Mesodermal cell (in vitro differentiated cells): ENCODE results near the gene DCHS1.

Source experiments
- H3K27ac ChIP-seq: 2 replicates; pipeline ENCODE4 v1.7.0; 2013; ENCODE audit warnings: mild to moderate bottlenecking, low read depth, low read length, moderate library complexity; ENCODE audit not compliant: severe bottlenecking
- H3K36me3 ChIP-seq: 2 replicates; pipeline ENCODE4 v1.7.1; 2013; ENCODE audit warnings: mild to moderate bottlenecking, low read length, moderate library complexity; ENCODE audit not compliant: control insufficient read depth, insufficient read depth
- H3K4me1 ChIP-seq: one replicate; pipeline ENCODE4 v1.7.1; 2013; ENCODE audit warnings: mild to moderate bottlenecking, low read length; ENCODE audit not compliant: insufficient read depth, control insufficient read depth, poor library complexity, severe bottlenecking
- H3K4me3 ChIP-seq: 2 replicates; pipeline ENCODE4 v1.7.0; 2013; ENCODE audit warnings: low read length, control low read depth, mild to moderate bottlenecking; ENCODE audit not compliant: insufficient read depth, poor library complexity, severe bottlenecking; ENCODE audit errors: extremely low read depth
- H3K9me3 ChIP-seq: 2 replicates; pipeline ENCODE4 v1.7.1; 2013; ENCODE audit warnings: mild to moderate bottlenecking, low read length, moderate library complexity; ENCODE audit not compliant: control insufficient read depth
- WGBS, 2 experiments: methylation state at CpG; one replicate each; pipeline ENCODE4 v1.1.5; 2013; ENCODE audit warnings: missing lambda C conversion rate in 2 of 2; ENCODE audit not compliant: insufficient coverage in 2 of 2; 5-methylcytosine and 5-hydroxymethylcytosine counted together

Gene DCHS1

DNA sequence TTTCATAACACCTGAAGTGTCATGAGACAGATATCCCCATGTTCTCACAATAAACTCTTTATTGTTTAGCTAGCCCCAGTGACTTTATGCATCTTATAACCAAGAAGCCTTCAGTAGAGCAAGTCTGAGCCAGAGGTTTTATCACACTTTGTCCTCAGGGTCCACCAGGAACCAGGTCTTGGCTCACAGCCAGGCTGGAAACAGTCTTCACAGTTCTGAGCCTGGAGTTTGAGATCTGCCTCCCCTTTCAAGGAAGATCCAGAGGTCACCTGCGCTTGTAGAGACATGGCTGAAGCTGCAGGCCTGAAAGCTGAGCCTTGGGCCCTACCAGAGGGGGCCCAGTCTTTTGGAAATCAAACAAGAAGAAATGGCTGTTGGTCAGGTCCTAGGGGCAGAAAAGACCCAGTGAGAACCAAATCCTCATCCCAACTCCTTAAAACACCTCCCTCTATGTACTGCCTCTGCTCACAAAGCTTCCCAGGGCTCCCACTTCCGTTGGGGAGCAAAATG, 55.7 kb downstream of the DCHS1 start:
- H3K36me3 ChIP-seq, result peaks cover 65% of the 10 kb centered on the region
- no peaks in the 10 kb centered on the region for H3K9me3 ChIP-seq
- H3K27ac ChIP-seq, result no peak overlapping the region
- H3K4me3 ChIP-seq, result no peak overlapping the region
- 100% methylated on average over 1 to 2 of the region's 2 CpGs for WGBS, 2 experiments
- peaks cover 6% of the 10 kb centered on the region for H3K4me1 ChIP-seq

GRCh38 chr11:6599449-6599848, 56.2 kb downstream of the DCHS1 start:
- WGBS, 2 experiments, result 92 to 100% methylated on average over 1 of the region's 1 CpG
- no peak overlapping the region for H3K4me3 ChIP-seq
- H3K9me3 ChIP-seq, result no peaks in the 10 kb centered on the region
- no peak overlapping the region for H3K27ac ChIP-seq
- H3K36me3 ChIP-seq, result peaks cover 67% of the 10 kb centered on the region
- H3K4me1 ChIP-seq, result peaks cover 6% of the 10 kb centered on the region

- Histone ChIP-seq H3K4me3 (no peak overlapping the region), H3K4me1 (peaks cover 6% of the 10 kb centered on the region), H3K36me3 (peaks cover 76% of the 10 kb centered on the region), H3K9me3 (no peaks in the 10 kb centered on the region), H3K27ac (no peak overlapping the region)
- WGBS, 2 experiments, result 90 to 100% methylated on average over 2 to 3 of the region's 3 CpGs
Measured at GRCh38 chr11:6598555-6598954, 57.1 kb downstream of the DCHS1 start.

DNA sequence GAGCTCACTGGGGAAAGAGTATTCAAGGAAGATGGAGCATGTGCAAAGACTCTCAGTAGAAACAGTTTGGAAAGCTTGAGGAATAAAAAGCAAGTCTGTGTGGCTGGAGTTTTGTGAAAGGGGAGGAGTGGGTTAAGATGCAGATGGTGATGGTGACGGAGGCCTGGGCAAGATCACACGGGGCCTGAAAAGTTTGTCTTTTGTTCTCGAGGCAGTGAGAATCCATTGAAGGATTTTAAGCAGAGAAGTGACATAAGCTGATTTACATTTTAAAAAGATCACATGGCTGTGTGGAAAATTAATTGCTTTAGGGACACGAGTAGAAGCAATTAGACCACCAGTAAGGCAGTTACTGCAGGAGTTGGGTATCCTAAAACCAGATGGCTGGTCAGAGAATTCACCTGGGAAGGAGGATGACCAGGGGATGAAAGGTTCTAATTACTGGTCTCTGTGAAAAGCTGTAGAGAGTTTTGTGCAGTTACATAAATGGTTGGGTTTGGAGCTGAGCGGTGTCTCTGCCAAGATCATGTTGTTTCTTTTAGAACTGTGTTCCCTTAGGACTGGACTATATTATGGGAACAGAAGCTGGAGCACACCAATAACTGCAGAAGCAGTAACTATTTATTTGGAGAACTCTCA, 59.3 kb downstream of the DCHS1 start:
- WGBS, 2 experiments, result 91 to 92% methylated on average over 4 to 5 of the region's 5 CpGs
- no peaks in the 10 kb centered on the region for H3K9me3 ChIP-seq
- no peak overlapping the region for H3K27ac ChIP-seq
- peaks cover 84% of the 10 kb centered on the region for H3K36me3 ChIP-seq
- no peak overlapping the region for H3K4me3 ChIP-seq
- no peaks in the 10 kb centered on the region for H3K4me1 ChIP-seq

GRCh38 chr11:6594142-6594768, 61.4 kb downstream of the DCHS1 start:
- Histone ChIP-seq H3K27ac (no peak overlapping the region), H3K36me3 (peaks cover 63% of the 10 kb centered on the region), H3K4me3 (no peak overlapping the region), H3K9me3 (no peaks in the 10 kb centered on the region), H3K4me1 (no peaks in the 10 kb centered on the region)
- WGBS, 2 experiments, result 93 to 94% methylated on average over 3 of the region's 3 CpGs

DNA sequence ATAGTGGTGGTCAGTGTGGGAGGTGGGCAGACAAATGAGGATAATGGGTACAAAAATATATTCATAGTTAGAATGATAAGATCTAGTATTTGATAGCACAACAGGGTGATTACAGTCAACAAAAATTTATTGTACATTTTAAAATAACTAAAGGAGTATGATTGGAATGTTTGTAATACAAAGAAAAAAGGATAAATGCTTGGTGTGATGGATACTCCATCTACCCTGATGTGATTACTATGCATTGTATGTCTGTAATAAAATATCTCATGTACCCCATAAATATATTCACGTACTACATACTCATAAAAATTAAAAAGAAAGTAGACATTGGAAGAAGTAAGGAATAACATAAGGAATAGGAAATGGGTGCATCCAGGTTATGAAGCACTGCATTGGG, 67.6 kb downstream of the DCHS1 start:
- peaks cover 15% of the 10 kb centered on the region for H3K9me3 ChIP-seq
- H3K4me1 ChIP-seq, result no peaks in the 10 kb centered on the region
- no peak overlapping the region for H3K27ac ChIP-seq
- peaks cover 23% of the 10 kb centered on the region for H3K36me3 ChIP-seq
- no CpG with 5 or more reads among the region's 1 CpG for WGBS, 2 experiments
- no peak overlapping the region for H3K4me3 ChIP-seq

DNA sequence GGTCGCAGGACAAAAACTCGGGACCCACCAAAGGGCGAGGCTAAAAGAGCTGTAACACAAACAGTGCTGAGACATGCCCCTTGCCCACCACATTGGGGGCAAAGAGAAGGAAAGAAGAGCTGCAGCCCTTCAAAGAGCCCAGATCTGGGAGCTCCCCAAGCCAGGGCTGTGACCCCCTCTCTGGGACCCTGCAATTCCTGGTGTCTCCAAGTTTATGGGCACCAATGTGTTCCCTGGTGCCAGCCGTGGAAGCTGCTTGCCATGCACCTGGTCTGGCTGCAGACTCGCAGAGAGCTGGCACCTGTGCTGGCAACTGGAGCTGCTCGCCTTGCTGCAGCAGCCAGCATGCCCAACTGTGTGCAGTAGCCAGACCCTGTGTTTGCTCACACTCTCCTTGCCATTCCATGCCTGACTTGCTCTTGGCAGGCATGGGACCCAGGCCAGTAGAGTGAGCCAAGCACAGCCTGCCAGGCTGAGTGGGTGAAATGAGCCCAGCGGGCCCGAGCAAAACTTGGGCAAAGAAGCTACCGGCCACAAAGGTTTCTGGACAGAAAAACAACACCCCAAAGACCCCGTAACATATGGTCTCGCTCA, 68.2 kb downstream of the DCHS1 start:
- no peak overlapping the region for H3K4me3 ChIP-seq
- whole genome bisulfite sequencing, 2 experiments, result 98% methylated on average over 6 to 9 of the region's 11 CpGs
- H3K27ac ChIP-seq, result no peak overlapping the region
- no peaks in the 10 kb centered on the region for H3K4me1 ChIP-seq
- H3K36me3 ChIP-seq, result peaks cover 17% of the 10 kb centered on the region
- H3K9me3 ChIP-seq, result peaks cover 15% of the 10 kb centered on the region

DNA sequence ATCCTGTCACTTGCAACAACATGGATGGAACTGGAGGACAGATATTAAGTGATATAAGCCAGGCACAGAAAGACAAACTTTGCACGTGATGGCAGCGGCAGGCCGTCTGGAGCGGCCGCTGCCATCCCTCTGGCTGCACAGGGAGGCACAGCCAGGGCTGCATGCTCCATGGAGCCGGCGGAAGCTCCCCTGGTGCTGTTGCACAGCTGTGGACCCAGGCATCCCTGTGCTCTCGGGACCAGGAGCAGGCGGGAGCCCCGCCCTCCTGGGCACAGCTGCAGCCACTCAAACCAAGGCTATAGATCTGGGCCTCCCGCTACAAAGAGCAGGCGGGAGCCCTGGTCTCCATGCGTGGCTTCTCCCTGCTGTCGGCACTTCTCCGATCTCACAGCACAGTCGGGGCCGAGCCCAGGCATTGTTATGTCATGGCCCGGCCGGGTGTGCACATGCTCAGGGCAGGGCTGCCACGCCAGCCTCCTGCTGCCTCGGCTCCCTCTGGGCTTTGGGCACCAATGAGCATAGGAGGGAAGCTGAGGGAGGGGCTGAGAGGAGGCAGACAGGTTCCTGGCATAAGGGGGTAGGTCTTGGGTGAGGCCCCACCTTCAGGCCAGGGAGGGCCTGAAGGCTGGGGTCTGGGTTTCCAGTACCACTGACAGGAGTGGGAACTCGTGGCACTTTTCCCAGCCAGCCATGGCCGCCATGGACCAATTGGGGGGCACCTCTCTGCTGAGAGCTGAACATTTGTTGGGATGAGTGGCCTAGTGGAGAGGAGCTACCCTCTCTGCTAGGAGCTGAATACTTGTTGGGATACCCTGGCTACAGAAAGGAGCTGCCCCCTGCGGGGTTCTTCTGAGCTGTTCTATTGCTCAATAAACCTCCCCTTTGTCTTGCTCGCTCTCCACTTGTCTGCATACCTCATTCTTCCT, 68.9 kb downstream of the DCHS1 start:
- Histone ChIP-seq H3K27ac (no peak overlapping the region), H3K4me3 (no peak overlapping the region)
- 95 to 97% methylated on average over 19 to 24 of the region's 25 CpGs for WGBS, 2 experiments

GRCh38 chr11:6584528-6584927, 71.1 kb downstream of the DCHS1 start:
- H3K36me3 ChIP-seq, result peaks cover 22% of the 10 kb centered on the region
- H3K27ac ChIP-seq, result no peak overlapping the region
- no peaks in the 10 kb centered on the region for H3K4me1 ChIP-seq
- 95% methylated on average over 2 of the region's 4 CpGs; no CpG with 5 or more reads in 1 of the 2 experiments for WGBS, 2 experiments
- no peak overlapping the region for H3K4me3 ChIP-seq
- H3K9me3 ChIP-seq, result peaks cover 15% of the 10 kb centered on the region

More for the DNA sequence above, 68.9 kb downstream of the DCHS1 start:
- H3K4me1 ChIP-seq, result no peaks in the 10 kb centered on the region
- H3K36me3 ChIP-seq, result peaks cover 10% of the 10 kb centered on the region
- H3K9me3 ChIP-seq, result peaks cover 15% of the 10 kb centered on the region

GRCh38 chr11:6583584-6583983, 72.0 kb downstream of the DCHS1 start:
- H3K9me3 ChIP-seq, result peaks cover 15% of the 10 kb centered on the region
- H3K4me3 ChIP-seq, result no peak overlapping the region
- 100% methylated on average over 1 of the region's 1 CpG; no CpG with 5 or more reads in 1 of the 2 experiments for WGBS, 2 experiments
- no peaks in the 10 kb centered on the region for H3K4me1 ChIP-seq
- H3K36me3 ChIP-seq, result peaks cover 22% of the 10 kb centered on the region
- no peak overlapping the region for H3K27ac ChIP-seq
